Right lobe of liver (tissue), 4 donors: ENCODE results near the gene RASAL1.

Source experiments
- CTCF ChIP-seq, 4 donors: fragments of 200-600 bp in 3 of 4; fragments of 450-650 bp in 1 of 4; IDR thresholded peaks; one replicate each; pipeline versions ENCODE4 v1.5.1 to v1.8.0; 2016 to 2022; ENCODE audit warnings: antibody characterized with exemption in 4 of 4, mild to moderate bottlenecking in 2 of 4
- POLR2A ChIP-seq: fragments of 450-650 bp; IDR thresholded peaks from one replicate; pipeline ENCODE4 v1.6.1; 2017; ENCODE audit warnings: antibody characterized with exemption, mild to moderate bottlenecking
- donor health status: DM: no; HTN: no; CAD: no.
- donor health status: DM: no; HTN: no; CAD: no.
- donor health status: DM: no; HTN: yes; CAD: no.

GRCh38 chr12:113057565-113058485 lies 77.7 kb downstream of the RASAL1 start:
- TF ChIP-seq CTCF (IDR thresholded peaks at IDR 0.05), result no peak
- TF ChIP-seq POLR2A, result no peak
